Psoas muscle (tissue), 8 donors: ENCODE measurements around the gene SH3BP1. TPM values are rescaled to one million over a fixed set of nuclear protein-coding genes. Genes with fewer than 3 reads are reported as not detected.

Experiments used
- ATAC-seq, 4 donors: fragments of 200-7000 bp; cut with Tn5 transposase; one replicate each; pipeline ENCODE4 v1.9.1; 2020; ENCODE audit warnings: moderate library complexity in 3 of 4, mild to moderate bottlenecking in 2 of 4
- DNase-seq, 2 donors: peaks; one replicate each; pipeline ENCODE4 v3.0.0-alpha.2; 2020
- H3K27ac ChIP-seq: fragments of 200-600 bp; one replicate; pipeline ENCODE4 v1.8.0; 2022
- H3K27me3 ChIP-seq, 3 donors: fragments of 200-600 bp in 1 of 3; one replicate each; pipeline versions ENCODE4 v1.6.1 to v1.8.0; 2013 to 2022; ENCODE audit warnings: low read length in 2 of 3, mild to moderate bottlenecking in 2 of 3, moderate library complexity in 1 of 3; ENCODE audit not compliant: insufficient read depth in 3 of 3
- H3K36me3 ChIP-seq, 2 donors: fragments of 200-600 bp in 1 of 2; one replicate each; pipeline versions ENCODE4 v1.6.1 to v1.8.0; 2013 to 2022; ENCODE audit warnings: low read depth in 1 of 2, mild to moderate bottlenecking in 1 of 2, moderate library complexity in 1 of 2; ENCODE audit not compliant: insufficient read depth in 1 of 2
- H3K4me1 ChIP-seq: fragments of 200-600 bp; one replicate; pipeline ENCODE4 v1.8.0; 2022
- H3K4me3 ChIP-seq: fragments of 200-600 bp; one replicate; pipeline ENCODE4 v1.8.0; 2022; ENCODE audit warnings: mild to moderate bottlenecking
- H3K9me3 ChIP-seq: fragments of 200-600 bp; one replicate; pipeline ENCODE4 v1.8.0; 2022
- WGBS, 3 donors: extraction: QIAGEN DNeasy Blood & Tissue Kit; methylation state at CpG; one replicate each; pipeline versions ENCODE4 v1.1.6 to v1.1.7; 2013; 5-methylcytosine and 5-hydroxymethylcytosine counted together
- intact Hi-C, 2 donors: fragments of 100-400 bp; cut with DNase I; formaldehyde crosslinking; loops; one replicate each; pipeline versions ENCODE4 v1.11.0 to v1.14.2; 2022
- polyA plus RNA-seq, 3 donors: library from polyadenylated mRNA; stranded (reverse); fragments of 200-250 nt; gene quantifications; one replicate each; pipeline ENCODE4 v1.2.3, GENCODE V29; 2013
- total RNA-seq, 4 donors: library from RNA; stranded (reverse); fragmentation: NEBNext Ultra II Directional in 2 of 4; extraction: Animal tissue kit (Norgen Biotek cat#: 25700) in 2 of 4; gene quantifications; one replicate each; pipeline versions ENCODE4 v1.2.1 to v1.2.4, GENCODE V29; 2021 to 2023
- TF ChIP-seq, protein P1 (sequence below): fragments of 200-600 bp; IDR thresholded peaks from one replicate; pipeline ENCODE4 v1.8.0; 2022; ENCODE audit warnings: antibody characterized with exemption
- donor health status: healthy with polysubstance abuse.
- donor health status: DM: no; HTN: no; CAD: no; lungs with moderate emphysema.
- donor health status: Bipolar disorder and iron deficiency.
- donor health status: healthy.
- donor health status: DM: yes; HTN: yes; CAD: no.
- donor health status: DM: no; HTN: no; CAD: no.
- donor health status: DM: no; HTN: no; CAD: no.
- donor health status: DM: yes; HTN: yes; CAD: no.

SH3BP1 gene
- total and polyA plus RNA-seq, 7 donors = 0.20 to 2.4 (median 1.4) TPM

DNA sequence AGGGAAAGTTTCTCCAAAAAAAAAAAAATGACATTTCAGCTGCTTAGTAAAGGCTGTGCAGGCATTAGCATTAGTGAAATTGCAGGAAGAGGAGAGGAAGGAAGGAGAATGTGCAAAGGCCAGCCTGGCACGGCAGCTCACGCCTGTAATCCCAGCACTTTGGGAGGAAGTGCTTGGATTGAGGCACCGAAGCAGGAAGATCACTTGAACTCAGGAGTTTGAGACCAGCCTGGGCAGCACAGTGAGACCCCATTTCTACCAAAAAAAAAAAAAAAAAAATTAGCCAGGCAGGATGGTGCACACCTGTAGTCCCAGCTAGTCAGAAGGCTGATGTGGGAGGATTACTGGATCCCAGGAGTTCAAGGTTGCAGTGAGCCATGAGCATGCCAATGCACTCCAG is 65.2 kb downstream of the SH3BP1 start:
- Histone ChIP-seq H3K4me3 (no peak overlapping the region), H3K27me3 (no peaks in the 10 kb centered on the region), H3K27ac (no peak overlapping the region), H3K36me3 (no peaks in the 10 kb centered on the region), H3K4me1 (no peaks in the 10 kb centered on the region), H3K9me3 (no peaks in the 10 kb centered on the region)
- intact Hi-C loops = no loop called here
- TF ChIP-seq, protein P1, sequence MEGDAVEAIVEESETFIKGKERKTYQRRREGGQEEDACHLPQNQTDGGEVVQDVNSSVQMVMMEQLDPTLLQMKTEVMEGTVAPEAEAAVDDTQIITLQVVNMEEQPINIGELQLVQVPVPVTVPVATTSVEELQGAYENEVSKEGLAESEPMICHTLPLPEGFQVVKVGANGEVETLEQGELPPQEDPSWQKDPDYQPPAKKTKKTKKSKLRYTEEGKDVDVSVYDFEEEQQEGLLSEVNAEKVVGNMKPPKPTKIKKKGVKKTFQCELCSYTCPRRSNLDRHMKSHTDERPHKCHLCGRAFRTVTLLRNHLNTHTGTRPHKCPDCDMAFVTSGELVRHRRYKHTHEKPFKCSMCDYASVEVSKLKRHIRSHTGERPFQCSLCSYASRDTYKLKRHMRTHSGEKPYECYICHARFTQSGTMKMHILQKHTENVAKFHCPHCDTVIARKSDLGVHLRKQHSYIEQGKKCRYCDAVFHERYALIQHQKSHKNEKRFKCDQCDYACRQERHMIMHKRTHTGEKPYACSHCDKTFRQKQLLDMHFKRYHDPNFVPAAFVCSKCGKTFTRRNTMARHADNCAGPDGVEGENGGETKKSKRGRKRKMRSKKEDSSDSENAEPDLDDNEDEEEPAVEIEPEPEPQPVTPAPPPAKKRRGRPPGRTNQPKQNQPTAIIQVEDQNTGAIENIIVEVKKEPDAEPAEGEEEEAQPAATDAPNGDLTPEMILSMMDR = no peak
- 65 to 82% (median 82%) methylated on average over 3 of the region's 3 CpGs for WGBS, 3 donors
- no peak for ATAC-seq
- DNase-seq = no peak

DNA sequence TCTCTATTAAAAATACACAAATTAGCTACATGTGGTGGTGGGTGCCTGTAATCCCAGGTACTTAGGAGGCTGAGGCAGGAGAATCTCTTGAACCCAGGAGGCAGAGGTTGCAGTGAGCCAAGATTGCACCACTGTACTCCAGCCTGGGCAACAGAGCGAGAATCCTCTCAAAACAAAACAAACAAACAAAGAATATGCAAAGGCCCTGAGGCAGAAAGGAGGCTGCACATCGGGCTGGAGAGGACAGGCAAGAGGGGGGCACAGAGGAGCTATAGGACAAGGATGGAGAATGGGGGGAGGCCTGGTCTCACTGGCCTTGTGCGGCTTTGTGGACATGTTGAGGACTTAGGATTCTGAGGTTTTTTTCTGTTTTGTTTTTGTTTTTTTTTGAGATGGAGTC is 65.7 kb downstream of the SH3BP1 start:
- DNase-seq = no peak
- ATAC-seq = no peak
- 91 to 97% (median 96%) methylated on average over 3 of the region's 3 CpGs for WGBS, 3 donors
- H3K27me3 ChIP-seq = no peaks in the 10 kb centered on the region
- no peak overlapping the region for H3K4me3 ChIP-seq
- H3K27ac ChIP-seq = no peak overlapping the region
- H3K9me3 ChIP-seq = no peaks in the 10 kb centered on the region
- intact Hi-C loops = no loop called here
- no peaks in the 10 kb centered on the region for H3K4me1 ChIP-seq
- H3K36me3 ChIP-seq = no peaks in the 10 kb centered on the region
- TF ChIP-seq, protein P1 = no peak

Other genes with a start within 250 kb of the SH3BP1 start
- not detected for gene ELFN2, start 212.2 kb upstream of the SH3BP1 start, total RNA-seq
- under 1 TPM; 0.01 to 0.05 (median 0.01) TPM for gene ELFN2, start 212.2 kb upstream of the SH3BP1 start, polyA plus RNA-seq
- 1 to 10 TPM; 4.5 to 8.0 (median 7.7) TPM for gene MFNG, start 153.3 kb upstream of the SH3BP1 start, total RNA-seq
- gene MFNG, start 153.3 kb upstream of the SH3BP1 start, polyA plus RNA-seq = 1 to 10 TPM; 4.3 to 9.6 (median 8.2) TPM
- 1 to 10 TPM; 3.8 to 8.0 (median 4.5) TPM for gene CARD10, start 120.3 kb upstream of the SH3BP1 start, total RNA-seq
- gene CARD10, start 120.3 kb upstream of the SH3BP1 start, polyA plus RNA-seq = 1 to 10 TPM; 2.9 to 6.9 (median 4.1) TPM
- 10 to 100 TPM in 2 of 4 donors, 1 to 10 TPM in 2; 6.9 to 13.8 (median 10.7) TPM for gene CDC42EP1, start 79.2 kb upstream of the SH3BP1 start, total RNA-seq
- 1 to 10 TPM; 3.8 to 5.9 (median 4.1) TPM for gene CDC42EP1, start 79.2 kb upstream of the SH3BP1 start, polyA plus RNA-seq
- gene LGALS2, start 59.6 kb upstream of the SH3BP1 start, total RNA-seq = not detected
- gene LGALS2, start 59.6 kb upstream of the SH3BP1 start, polyA plus RNA-seq = under 1 TPM in 2 of 3 donors, not detected in 1; 0.06 to 0.35 TPM
- gene GGA1, start 30.8 kb upstream of the SH3BP1 start, total RNA-seq = 10 to 100 TPM; 31.9 to 37.2 (median 33.1) TPM
- 10 to 100 TPM; 30.2 to 39.4 (median 39.4) TPM for gene GGA1, start 30.8 kb upstream of the SH3BP1 start, polyA plus RNA-seq
- 10 to 100 TPM in 3 of 4 donors, 1 to 10 TPM in 1; 9.0 to 13.0 (median 12.3) TPM for gene PDXP, start 19.1 kb downstream of the SH3BP1 start, total RNA-seq
- gene PDXP, start 19.1 kb downstream of the SH3BP1 start, polyA plus RNA-seq = 10 to 100 TPM in 2 of 3 donors, 1 to 10 TPM in 1; 9.8 to 37.9 (median 24.4) TPM
- gene LGALS1, start 36.0 kb downstream of the SH3BP1 start, total RNA-seq = 1,000 to 10,000 TPM in 1 of 4 donors, 100 to 1,000 TPM in 3; 434 to 1,013 (median 908) TPM
- 1,000 to 10,000 TPM in 2 of 3 donors, 100 to 1,000 TPM in 1; 717 to 1,817 (median 1,077) TPM for gene LGALS1, start 36.0 kb downstream of the SH3BP1 start, polyA plus RNA-seq
- gene NOL12, start 46.7 kb downstream of the SH3BP1 start, total RNA-seq = 10 to 100 TPM; 11.9 to 15.4 (median 12.3) TPM
- gene NOL12, start 46.7 kb downstream of the SH3BP1 start, polyA plus RNA-seq = 10 to 100 TPM; 21.0 to 43.4 (median 22.0) TPM
- gene TRIOBP, start 57.4 kb downstream of the SH3BP1 start, total RNA-seq = 10 to 100 TPM; 22.1 to 34.6 (median 24.5) TPM
- 10 to 100 TPM; 19.1 to 42.7 (median 24.7) TPM for gene TRIOBP, start 57.4 kb downstream of the SH3BP1 start, polyA plus RNA-seq
- 10 to 100 TPM in 1 of 4 donors, 1 to 10 TPM in 3; 7.7 to 19.2 (median 9.3) TPM for gene GCAT, start 168.3 kb downstream of the SH3BP1 start, total RNA-seq
- gene GCAT, start 168.3 kb downstream of the SH3BP1 start, polyA plus RNA-seq = 1 to 10 TPM; 5.4 to 8.3 (median 7.8) TPM
- under 1 TPM in 1 of 4 donors, not detected in 3; 0.32 TPM for gene GALR3, start 183.7 kb downstream of the SH3BP1 start, total RNA-seq
- gene GALR3, start 183.7 kb downstream of the SH3BP1 start, polyA plus RNA-seq = under 1 TPM in 1 of 3 donors, not detected in 2; 0.04 TPM
- 10 to 100 TPM; 11.3 to 18.0 (median 12.5) TPM for gene ANKRD54, start 204.7 kb downstream of the SH3BP1 start, total RNA-seq
- gene ANKRD54, start 204.7 kb downstream of the SH3BP1 start, polyA plus RNA-seq = 10 to 100 TPM; 12.0 to 37.2 (median 13.9) TPM
- gene EIF3L, start 209.8 kb downstream of the SH3BP1 start, total RNA-seq = 100 to 1,000 TPM; 369 to 483 (median 441) TPM
- gene EIF3L, start 209.8 kb downstream of the SH3BP1 start, polyA plus RNA-seq = 100 to 1,000 TPM; 265 to 327 (median 310) TPM